ENCODE results near the gene ANXA10.

ANXA10 gene

GRCh38 chr4:168139336-168139735 lies 47.0 kb downstream of the ANXA10 start:
- no peak for DNase-seq (ENCODE audit: extremely low spot score)
- TF ChIP-seq BHLHE40 (IDR thresholded peaks at IDR 0.05; ENCODE audit: borderline replicate concordance) (no peak), PKNOX1 (IDR thresholded peaks at IDR 0.05) (no peak)
- ChIA-PET CTCF (no interaction called here), POLR2A (no interaction called here)

GRCh38 chr4:168141733-168142132 lies 49.4 kb downstream of the ANXA10 start:
- DNase-seq (ENCODE audit: extremely low spot score), result no peak
- ChIA-PET CTCF (no interaction called here), POLR2A (no interaction called here)
- TF ChIP-seq LEF1 (IDR thresholded peaks at IDR 0.05; ENCODE audit: borderline replicate concordance) (no peak), HDGF (IDR thresholded peaks at IDR 0.05; ENCODE audit: borderline replicate concordance) (no peak), NFRKB (IDR thresholded peaks at IDR 0.05) (no peak), BHLHE40 (IDR thresholded peaks at IDR 0.05; ENCODE audit: borderline replicate concordance) (no peak)

GRCh38 chr4:168143601-168144000 lies 51.3 kb downstream of the ANXA10 start:
- POLR2A ChIA-PET, result no interaction called here

GRCh38 chr4:168150420-168151050 lies 58.2 kb downstream of the ANXA10 start:
- no peak for DNase-seq (ENCODE audit: extremely low spot score)
- no peak for TF ChIP-seq PKNOX1 (IDR thresholded peaks at IDR 0.05)
- no peak for TF ChIP-seq FOXA1 (IDR thresholded peaks at IDR 0.05)
- TF ChIP-seq ZNF384 (IDR thresholded peaks at IDR 0.05), result no peak
- TF ChIP-seq NFRKB (IDR thresholded peaks at IDR 0.05), result no peak
- TF ChIP-seq SP1 (IDR thresholded peaks at IDR 0.05), result no peak
- no peak for TF ChIP-seq BHLHE40 (IDR thresholded peaks at IDR 0.05; ENCODE audit: borderline replicate concordance)
- no peak for TF ChIP-seq TARDBP (IDR thresholded peaks at IDR 0.05)
- no peak for TF ChIP-seq ARNT (IDR thresholded peaks at IDR 0.05)
- TF ChIP-seq ELF4 (IDR thresholded peaks at IDR 0.05), result no peak
- TF ChIP-seq SUZ12 (IDR thresholded peaks at IDR 0.05), result no peak
- TF ChIP-seq CTBP1 (IDR thresholded peaks at IDR 0.05; ENCODE audit: borderline replicate concordance), result no peak
- no peak for TF ChIP-seq FOXK2 (IDR thresholded peaks at IDR 0.05)
- no peak for TF ChIP-seq LEF1 (IDR thresholded peaks at IDR 0.05; ENCODE audit: borderline replicate concordance)
- TF ChIP-seq L3MBTL2 (conservative IDR thresholded peaks at IDR 0.05), result no peak
- TF ChIP-seq FOXM1 (IDR thresholded peaks at IDR 0.05; ENCODE audit: borderline replicate concordance), result no peak
- no peak for TF ChIP-seq HDGF (IDR thresholded peaks at IDR 0.05; ENCODE audit: borderline replicate concordance)
- ChIA-PET CTCF (no interaction called here), POLR2A (no interaction called here)

More at GRCh38 chr4:168143601-168144000, 51.3 kb downstream of the ANXA10 start:
- no peak for DNase-seq (ENCODE audit: extremely low spot score)
- CTCF ChIA-PET, result interaction anchor here (0.6 to 2.1 kb wide), 2 partner anchors 10 to 556 kb away, joined by 3 to 8 read pairs; no protein-coding TSS in a partner anchor
- no peak for TF ChIP-seq SUZ12 (IDR thresholded peaks at IDR 0.05)
- no peak for TF ChIP-seq SP1 (IDR thresholded peaks at IDR 0.05)
- no peak for TF ChIP-seq ZNF384 (IDR thresholded peaks at IDR 0.05)
- no peak for TF ChIP-seq FOXM1 (IDR thresholded peaks at IDR 0.05; ENCODE audit: borderline replicate concordance)
- TF ChIP-seq FOXA1 (IDR thresholded peaks at IDR 0.05), result no peak
- TF ChIP-seq BHLHE40 (IDR thresholded peaks at IDR 0.05; ENCODE audit: borderline replicate concordance), result no peak
- TF ChIP-seq ELF4 (IDR thresholded peaks at IDR 0.05), result no peak
- TF ChIP-seq PKNOX1 (IDR thresholded peaks at IDR 0.05), result no peak
- no peak for TF ChIP-seq HDGF (IDR thresholded peaks at IDR 0.05; ENCODE audit: borderline replicate concordance)
- no peak for TF ChIP-seq L3MBTL2 (conservative IDR thresholded peaks at IDR 0.05)
- TF ChIP-seq NFRKB (IDR thresholded peaks at IDR 0.05), result no peak
- TF ChIP-seq FOXK2 (IDR thresholded peaks at IDR 0.05), result no peak
- no peak for TF ChIP-seq CTBP1 (IDR thresholded peaks at IDR 0.05; ENCODE audit: borderline replicate concordance)
- TF ChIP-seq LEF1 (IDR thresholded peaks at IDR 0.05; ENCODE audit: borderline replicate concordance), result no peak
- no peak for TF ChIP-seq TARDBP (IDR thresholded peaks at IDR 0.05)
- TF ChIP-seq ARNT (IDR thresholded peaks at IDR 0.05), result no peak

GRCh38 chr4:168151327-168151726 lies 59.0 kb downstream of the ANXA10 start:
- ChIA-PET CTCF (interaction anchor here (0.6 kb wide), 1 partner anchor 1675 kb away, joined by 3 read pairs; no protein-coding TSS in a partner anchor), POLR2A (no interaction called here)
- no peak for DNase-seq (ENCODE audit: extremely low spot score)
- TF ChIP-seq BHLHE40 (IDR thresholded peaks at IDR 0.05; ENCODE audit: borderline replicate concordance) (no peak), CTBP1 (IDR thresholded peaks at IDR 0.05; ENCODE audit: borderline replicate concordance) (no peak), FOXK2 (IDR thresholded peaks at IDR 0.05) (no peak), ARNT (IDR thresholded peaks at IDR 0.05) (no peak), L3MBTL2 (conservative IDR thresholded peaks at IDR 0.05) (no peak), SP1 (IDR thresholded peaks at IDR 0.05) (no peak), NFRKB (IDR thresholded peaks at IDR 0.05) (no peak), FOXM1 (IDR thresholded peaks at IDR 0.05; ENCODE audit: borderline replicate concordance) (no peak), TARDBP (IDR thresholded peaks at IDR 0.05) (no peak), ELF4 (IDR thresholded peaks at IDR 0.05) (no peak), LEF1 (IDR thresholded peaks at IDR 0.05; ENCODE audit: borderline replicate concordance) (no peak), PKNOX1 (IDR thresholded peaks at IDR 0.05) (no peak), HDGF (IDR thresholded peaks at IDR 0.05; ENCODE audit: borderline replicate concordance) (no peak), ZNF384 (IDR thresholded peaks at IDR 0.05) (no peak), SUZ12 (IDR thresholded peaks at IDR 0.05) (no peak), FOXA1 (IDR thresholded peaks at IDR 0.05) (no peak)
